G401.6 (cell line): ENCODE measurements around the gene OR4D2.
"Not testable (repeated sequence)": the region's sequence is repeated elsewhere in the genome, so short reads cannot be mapped to it uniquely, and the experiment has no call there.

Source experiments
- FAIRE-seq: peaks from 2 replicates; lab custom pipeline; 2012; peaks lifted over from hg19 to GRCh38; lab: Jason Lieb, UNC

The OR4D2 gene

DNA sequence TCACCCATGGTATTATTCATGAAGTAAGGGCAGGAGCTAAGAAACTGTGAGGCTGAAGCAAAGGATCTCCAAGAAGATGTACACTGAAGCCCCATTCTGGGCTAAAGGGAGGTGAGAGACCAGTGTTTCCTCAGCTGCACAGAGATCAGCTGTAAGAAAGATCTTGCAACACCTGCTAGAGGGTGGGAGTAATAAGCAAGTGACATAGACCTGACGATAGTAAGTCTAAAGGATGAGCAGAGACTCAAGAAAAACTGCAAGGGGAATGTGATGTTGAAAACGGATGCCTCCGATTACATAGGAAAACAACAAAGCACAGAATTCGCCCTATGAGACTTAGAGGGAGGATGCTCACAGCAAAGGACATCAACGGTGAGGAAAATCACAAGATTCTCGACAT lies at the start of gene OR4D2:
OR4D2 (plus strand) TSS at position 301 of the 400 bp plus-strand sequence. CDS start 2,674 bp downstream, outside the sequence.
- FAIRE-seq: no peak

DNA sequence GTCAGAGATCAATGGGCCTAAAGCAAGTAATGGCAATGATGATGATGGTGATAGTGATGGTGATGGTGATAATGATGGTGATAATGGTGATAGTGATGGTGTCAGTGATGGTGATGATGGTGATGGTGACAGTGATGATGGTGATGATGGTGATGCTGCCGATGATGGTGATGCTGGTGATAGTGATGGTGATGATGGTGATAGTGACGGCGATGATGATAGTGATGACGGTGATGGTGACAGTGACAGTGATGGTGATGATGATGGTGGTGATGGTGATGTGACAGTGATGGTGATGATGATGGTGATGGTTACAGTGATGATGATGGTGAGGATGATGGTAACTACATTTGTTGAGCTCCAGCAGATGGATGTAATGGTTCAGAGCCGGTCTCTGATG lies 49.4 kb upstream of the OR4D2 start:
- no peak for FAIRE-seq

DNA sequence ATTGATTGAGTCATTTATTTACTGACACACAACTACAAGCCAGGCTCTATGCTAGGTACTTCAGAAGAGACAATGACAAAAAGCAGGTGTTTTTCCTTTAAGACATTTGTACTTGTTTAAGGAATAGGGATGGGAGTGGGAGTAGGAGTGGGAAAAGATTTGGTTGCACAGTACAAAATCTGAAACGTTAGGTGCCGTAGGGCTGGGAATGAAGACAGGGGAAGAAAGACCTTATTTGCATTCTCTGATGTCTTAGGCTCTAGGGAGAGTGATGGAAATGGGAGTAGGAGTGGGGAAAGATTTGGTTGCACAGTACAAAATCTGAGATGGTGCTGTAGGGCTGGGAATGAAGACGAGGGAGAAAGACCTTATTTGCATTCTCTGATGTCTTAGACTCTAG lies 47.3 kb upstream of the OR4D2 start:
- FAIRE-seq: no peak

DNA sequence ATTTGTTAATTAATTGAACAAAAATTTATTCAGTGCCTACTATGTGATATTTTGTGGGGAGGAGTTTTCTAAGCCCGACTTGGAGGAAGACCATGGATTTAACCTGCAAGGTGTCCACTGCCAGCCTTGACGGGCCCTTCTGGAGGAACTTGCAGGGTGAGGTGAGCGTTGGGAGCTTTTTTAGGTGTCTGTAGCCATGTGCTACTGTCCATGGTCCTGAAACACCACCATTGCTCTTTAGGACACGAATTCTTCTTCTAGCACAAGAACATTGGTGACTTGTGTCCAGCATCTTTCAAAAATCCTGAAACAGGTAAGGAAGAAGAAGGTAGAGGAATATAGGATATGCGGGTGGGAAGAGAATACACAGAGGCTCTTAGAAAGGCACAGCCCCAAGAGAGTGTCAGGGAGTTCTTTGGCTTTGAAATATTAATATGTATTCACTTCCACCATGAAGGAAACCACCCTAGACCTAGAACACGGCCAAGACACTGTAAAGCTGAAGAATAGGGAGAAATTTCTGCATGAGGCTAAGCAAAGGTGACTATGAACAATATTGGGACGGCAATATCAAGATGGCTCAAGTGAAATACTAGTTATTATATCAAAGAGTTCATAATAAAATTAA lies 46.5 kb upstream of the OR4D2 start:
- FAIRE-seq: no peak

DNA sequence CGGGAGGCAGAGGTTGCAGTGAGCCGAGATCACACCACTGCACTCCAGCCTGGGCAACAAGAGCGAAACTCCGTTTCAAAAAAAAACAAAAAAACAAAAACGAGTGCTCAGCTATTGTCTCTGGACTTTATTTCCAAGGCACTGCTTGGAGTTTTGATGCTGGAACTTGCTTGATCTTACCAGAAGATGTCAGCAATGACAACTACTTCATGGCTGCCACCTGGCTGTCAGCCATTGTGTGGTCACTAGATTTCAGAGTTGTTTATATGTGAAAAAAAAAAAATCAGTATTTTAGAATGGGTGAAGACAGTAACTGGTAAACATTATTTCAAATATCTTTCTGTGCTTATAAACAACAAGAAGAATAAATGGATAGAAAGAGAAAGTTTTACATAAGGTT lies 44.9 kb upstream of the OR4D2 start:
- FAIRE-seq: peak; percentile 74

DNA sequence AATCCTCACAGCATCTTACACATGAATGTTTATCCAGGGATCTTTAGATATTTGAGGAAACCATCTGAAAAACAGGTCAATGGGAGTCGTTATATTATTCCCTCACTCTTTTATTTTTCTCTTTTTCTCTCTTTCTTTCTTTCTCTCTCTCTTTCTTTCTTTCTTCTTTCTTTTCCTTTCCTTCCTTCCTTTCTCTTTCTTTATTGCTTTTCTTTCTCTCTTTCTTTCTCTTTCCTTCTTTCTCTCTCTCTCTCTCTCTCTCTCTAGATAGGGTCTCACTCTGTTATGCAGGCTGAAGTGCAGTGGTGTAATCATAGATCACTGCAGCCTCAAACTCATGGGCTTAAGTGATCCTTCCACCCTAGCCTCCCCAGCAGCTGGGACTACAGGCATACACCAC lies 38.9 kb upstream of the OR4D2 start:
- FAIRE-seq: no peak

DNA sequence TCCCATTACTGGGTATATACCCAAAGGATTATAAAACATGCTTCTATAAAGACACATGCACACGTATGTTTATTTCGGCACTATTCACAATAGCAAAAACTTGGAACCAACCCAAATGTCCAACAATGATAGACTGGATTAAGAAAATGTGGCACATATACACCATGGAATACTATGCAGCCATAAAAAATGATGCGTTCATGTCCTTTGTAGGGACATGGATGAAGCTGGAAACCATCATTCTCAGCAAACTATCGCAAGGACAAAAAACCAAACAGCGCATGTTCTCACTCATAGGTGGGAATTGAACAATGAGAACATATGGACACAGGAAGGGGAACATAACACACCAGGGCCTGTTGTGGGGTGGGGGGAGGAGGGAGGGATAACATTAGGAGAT lies 34.1 kb upstream of the OR4D2 start:
- not testable (repeated sequence) for FAIRE-seq

DNA sequence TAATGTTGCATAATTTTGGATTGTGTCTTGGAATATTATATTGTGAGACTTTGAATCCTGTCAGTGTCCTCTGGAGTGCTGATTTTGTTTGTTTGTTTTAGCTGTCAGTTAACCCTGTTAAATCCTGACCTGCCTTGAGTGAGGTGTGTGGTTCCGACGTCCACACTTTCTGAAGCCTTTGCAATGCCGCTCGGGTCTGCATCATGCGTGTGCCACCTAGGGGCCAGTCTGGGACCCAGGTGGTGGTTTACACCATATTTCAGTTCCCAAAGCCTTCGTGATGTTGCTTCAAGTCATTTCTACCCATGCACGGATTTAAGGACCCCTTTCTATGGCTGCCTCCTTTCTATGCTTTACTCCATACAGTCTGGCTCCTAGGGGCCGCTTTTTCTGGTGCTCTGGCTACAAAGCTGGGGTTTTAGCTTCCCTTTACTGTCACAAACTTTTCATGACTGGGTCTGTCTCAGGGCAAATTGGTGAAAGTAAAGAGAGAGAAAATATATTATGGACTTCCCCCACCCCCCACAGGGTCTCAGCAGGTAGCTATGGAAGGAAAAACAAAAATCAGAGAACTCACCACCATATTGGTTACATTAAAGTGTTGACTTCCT lies 30.0 kb upstream of the OR4D2 start:
- no peak for FAIRE-seq

DNA sequence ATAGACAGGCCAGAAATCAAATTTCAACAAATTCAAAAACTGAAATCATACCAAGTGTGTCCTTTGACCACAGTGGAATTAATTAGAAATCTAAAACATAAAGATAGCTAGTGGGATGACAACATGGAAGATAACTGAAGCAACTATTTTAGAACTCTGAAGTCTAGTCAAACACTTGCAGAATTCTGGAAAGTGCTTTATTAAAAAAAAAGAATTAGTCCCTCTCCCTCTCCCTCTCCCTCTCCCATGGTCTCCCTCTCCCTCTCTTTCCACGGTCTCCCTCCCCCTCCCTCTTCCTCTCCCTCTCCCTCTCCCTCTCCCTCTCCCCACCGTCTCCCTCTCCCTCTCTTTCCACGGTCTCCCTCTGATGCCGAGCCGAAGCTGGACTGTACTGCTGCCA lies 25.3 kb upstream of the OR4D2 start:
- no peak for FAIRE-seq

DNA sequence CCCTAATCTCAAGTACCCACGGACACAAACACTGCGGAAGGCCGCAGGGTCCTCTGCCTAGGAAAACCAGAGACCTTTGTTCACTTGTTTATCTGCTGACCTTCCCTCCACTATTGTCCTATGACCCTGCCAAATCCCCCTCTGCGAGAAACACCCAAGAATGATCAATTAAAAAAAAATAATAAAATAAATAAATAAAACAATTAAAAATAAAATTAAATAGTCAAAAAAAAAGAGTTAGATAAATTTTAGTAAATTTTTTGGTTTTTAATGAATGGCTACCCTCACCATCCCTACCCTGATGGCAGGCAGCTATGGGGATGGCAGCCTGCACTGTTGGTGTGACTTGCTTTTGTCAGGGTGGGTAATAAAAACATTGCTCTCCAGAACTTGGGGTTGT lies 23.4 kb upstream of the OR4D2 start:
- not testable (repeated sequence) for FAIRE-seq

DNA sequence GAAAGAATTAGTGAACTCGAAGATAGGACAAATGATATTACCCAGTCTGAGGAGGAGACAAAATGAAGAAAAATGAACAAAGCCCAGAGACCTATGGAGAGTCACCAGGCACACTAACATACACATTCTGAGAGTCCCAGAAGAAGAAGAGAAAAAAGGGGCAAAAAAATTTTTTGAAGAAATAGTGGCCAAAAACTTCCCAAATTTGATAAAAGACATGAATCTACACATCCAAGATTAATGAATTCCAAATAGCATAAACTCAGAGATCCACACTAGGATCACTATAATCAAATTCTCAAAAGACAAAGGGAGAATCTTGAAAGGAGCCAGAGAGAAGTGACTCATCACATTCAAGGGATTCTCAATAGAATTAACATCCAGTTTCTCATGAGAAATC lies 22.0 kb upstream of the OR4D2 start:
- FAIRE-seq: no peak

DNA sequence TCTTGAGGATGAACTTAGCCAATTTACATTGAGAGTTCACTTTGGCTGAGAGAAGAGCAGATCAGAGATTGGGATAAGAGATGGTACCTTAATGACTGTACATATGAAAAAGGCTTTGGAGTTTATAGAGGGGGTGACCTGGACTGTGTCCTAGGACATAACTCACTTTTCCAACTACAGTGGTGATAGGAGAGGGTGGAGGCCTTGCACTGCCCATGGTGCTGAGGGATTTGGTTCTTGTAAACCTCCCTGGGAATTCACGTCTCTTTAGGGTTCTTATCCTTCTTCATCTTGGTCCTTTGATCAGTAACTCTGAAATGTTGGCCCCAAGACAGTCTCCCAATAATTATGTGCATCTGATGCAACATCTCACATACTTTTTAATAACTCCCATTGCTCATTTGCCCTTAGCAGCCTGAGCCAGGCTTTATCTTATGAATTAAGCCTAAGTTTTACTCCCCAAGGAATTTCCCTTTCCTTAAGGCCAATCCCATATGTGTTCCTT lies 18.8 kb upstream of the OR4D2 start, which contains the start of gene OR4D1:
OR4D1 (plus strand) TSS at position 455 of the 505 bp plus-strand sequence. CDS start 6,770 bp downstream, outside the sequence.
- no peak for FAIRE-seq

DNA sequence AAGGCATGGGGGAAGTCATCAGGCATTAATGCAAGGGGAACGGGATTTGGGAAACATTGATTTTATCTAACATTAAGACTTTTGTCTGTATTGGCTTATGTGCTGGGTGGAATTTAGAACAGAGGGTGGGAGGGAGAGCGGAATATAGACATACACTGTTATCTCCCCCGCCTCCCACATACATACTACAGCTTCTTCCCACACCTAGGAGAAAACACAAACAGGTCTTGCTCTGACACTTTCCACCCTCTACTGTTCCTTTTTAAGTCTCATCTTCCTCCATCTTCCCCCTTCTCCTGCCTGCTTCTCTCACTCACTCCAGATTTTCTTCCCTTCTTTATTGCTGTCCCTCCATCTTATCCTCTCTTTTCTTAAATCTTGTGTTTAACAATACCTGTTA lies 18.2 kb upstream of the OR4D2 start:
- FAIRE-seq: no peak

DNA sequence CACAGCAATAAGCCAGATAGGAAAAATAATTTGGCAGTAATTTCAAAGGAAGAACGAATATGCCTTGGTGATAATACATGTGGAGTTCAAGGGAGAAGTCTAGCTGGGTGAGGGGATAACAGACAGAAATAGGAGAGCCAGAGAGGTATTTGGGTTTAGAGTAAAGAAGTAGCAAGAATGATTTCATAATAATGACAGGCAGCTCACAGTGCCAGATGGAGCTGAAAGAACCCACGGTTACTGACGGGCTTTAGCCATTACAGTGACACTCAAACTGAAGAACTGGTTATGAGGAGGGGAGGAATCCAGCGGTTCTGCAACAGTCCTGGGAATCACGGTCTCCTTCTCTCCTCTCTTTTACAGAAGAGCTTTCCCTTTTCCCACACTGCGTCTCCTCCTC lies 16.4 kb upstream of the OR4D2 start:
- no peak for FAIRE-seq

DNA sequence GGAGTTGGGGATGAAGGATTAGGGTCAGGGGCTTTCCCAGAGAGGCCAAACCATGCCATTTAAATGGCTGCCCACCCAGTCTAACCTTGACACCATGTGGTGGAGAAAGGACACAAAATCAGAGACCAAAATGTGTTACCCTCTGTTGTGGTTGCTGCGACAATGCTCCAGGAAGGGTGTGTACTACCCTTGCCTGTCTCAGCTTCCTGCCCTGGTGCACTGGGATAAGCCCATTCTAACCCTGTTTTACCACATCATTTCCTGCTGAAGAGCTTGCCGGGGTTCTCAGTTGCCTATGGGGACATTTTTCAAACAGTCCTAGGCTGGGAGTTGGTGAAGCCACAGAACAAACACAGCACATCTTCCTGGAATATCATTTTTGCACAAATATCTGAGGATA lies 13.7 kb upstream of the OR4D2 start:
- no peak for FAIRE-seq

DNA sequence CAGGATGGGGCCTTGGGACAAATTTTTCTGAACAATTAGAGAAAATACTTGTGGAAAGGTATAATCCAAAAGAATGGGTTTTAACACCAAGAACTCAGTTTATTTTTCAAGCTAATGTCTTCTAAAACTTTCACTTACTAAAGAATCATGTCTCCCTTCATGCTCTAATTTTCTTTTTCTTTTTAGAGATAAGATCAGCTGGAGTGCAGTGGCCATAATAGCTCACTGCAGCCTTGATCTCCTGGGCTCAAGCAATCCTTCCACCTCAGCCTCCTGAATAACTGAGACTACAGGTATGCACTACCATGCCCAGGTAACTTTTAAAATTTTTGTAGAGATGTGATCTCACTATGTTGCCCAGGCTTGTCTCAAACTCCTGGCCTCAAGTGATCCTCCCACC lies 13.1 kb upstream of the OR4D2 start:
- FAIRE-seq: no peak

DNA sequence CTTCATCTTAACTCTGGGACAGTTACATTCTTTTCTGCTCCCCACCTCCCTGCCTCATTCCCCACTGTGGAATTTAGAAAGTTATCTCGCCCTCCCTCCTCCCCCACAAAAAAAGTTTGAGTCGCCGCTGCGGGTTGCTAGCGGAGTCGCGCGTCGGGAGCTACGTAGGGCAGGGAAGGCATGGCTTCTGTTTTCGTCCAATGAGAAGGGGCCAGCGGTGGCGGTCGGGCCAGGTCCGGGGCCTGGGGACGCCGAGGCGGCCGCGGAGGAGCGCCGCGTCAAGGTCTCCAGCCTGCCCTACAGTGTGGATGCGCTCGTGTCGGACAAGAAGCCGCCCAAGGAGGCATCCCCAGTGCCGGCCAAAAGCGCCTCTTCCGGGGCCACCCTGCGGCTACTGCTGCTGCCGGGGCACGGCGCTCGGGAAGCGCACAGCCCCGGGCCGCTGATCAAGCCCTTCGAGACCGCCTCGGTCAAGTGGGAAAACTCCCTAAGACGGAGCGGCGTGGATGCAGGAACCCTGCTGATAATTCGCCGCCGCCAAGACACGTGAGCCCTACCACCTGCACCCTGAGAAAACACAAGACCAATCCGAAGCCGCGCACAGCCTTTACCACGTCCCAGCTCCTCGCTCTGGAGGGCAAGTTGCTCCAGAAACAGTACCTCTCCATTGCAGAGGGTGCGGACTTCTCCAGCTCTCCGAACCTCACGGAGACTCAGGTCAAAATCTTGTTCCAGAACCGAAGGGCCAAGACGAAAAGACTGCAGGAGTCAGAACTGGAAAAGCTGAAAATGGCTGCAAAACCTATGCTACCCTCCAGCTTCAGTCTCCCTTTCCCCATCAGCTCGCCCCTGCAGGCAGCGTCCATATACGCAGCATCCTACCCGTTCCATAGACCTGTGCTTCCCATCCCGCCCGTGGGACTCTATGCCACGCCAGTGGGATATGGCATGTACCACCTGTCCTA lies 9.7 kb upstream of the OR4D2 start:
- FAIRE-seq: no peak

DNA sequence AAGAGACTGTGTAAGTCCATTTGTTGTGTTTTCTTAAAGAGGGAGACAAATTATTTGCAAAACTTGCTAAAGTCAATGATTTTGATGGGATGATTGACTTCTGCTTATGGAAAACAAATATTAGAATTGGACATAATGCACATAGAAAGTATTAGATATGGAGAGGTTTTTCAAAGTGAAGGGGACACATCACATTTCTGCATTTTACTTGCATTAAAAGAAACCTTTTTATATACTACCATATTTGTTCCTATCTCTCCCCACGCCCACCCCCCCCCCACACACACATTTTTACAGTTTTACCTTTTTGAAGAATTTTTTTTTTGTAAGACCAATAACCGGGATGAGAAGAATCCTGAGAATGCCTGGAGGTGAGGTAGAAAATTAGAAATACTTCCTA lies 8.6 kb upstream of the OR4D2 start:
- no peak for FAIRE-seq

DNA sequence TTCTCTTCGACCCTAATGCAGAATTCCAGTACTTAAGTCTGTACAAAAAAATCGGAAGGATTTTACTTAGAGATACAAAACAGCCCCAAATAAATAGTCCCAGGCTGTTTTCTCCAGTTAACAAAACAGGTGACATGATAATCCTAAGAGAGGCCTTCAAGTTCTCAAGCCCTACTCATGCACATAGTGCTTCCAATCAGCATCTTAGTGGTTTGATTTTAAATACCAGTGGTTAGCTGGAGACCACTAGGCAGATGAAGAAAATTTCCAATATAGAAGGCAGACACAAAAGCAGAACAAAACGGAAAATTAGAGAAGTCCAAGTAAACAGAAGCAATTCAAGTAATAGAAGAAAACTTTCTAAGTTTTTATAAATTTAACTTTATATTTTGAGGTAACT lies 5.2 kb upstream of the OR4D2 start:
- no peak for FAIRE-seq

DNA sequence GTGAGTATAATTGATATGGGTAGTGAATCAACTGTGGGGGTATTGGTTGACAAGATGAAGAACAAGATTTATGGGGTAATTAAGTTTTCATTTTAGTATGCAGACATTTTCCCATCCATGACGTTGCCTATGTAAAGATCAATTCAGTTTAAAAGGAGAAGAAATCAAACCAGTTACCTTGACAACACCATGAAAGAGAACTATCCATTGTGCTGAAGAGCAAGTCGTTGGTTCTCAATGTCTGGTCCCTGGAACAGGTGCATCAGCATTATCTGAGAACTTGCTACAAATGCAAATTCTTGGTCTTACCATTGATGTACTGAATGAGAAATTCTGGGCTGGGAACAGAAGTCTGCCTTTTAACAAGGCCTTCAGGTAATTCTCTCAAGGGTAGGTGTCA lies 801 bp upstream of the OR4D2 start:
- FAIRE-seq: no peak

DNA sequence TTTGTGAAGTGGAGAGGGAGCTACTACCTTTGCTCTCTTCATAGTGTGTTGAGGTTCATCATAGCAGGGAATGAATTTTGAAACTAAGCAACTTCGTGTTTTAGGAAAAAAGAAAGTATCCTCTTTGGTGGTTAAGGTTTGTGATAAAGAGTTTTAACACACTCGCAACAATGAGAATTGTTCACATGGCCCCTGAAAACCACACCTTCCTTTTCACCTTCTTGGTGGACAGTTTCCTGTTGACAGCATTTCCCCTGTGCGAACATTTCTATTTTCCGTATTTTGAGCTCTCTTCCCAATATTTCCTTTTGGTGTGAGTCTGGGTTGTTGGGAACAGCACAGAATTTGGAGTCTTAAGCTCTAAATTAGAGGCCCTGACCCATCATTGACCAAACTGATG lies 3.8 kb downstream of the OR4D2 start:
- FAIRE-seq: no peak

DNA sequence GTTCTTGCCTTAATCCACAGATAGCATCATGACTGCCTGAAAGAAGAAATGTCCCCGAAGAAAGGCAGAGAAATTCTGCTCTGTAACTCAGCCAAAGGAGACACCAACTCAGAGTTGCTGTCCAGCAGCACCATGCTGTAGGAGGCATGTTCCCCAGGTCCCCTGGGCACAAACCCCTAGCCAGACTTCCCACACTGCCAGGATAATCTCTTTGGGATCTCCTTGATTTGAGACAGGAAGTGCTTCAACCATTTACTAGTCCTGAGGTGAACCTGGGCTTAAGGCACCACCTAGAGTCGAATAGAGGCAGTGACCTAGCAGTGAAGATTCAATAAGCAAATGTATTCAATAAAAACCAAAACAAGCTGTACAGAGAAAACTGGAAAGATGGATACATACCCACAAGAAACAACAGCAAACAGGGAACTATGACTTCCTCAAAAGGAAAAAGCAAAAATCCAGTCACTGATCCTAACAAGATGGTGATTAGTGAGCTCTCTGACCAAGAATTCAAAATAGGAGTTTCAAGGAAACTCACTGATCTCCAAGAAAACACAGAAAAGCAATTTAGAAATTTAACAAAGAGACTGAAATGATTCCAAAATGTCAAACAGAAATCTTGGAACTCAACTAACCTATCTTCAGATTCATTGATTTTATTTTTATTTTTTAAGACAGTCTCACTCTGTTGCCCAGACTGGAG lies 5.7 kb downstream of the OR4D2 start:
- FAIRE-seq: no peak
